ENCODE measurements around the gene LARP7.
A peak's percentile ranks its signal among the peaks of the same experiment; 100 is the strongest.
"Not testable (repeated sequence)": the region's sequence is repeated elsewhere in the genome, so short reads cannot be mapped to it uniquely, and the experiment has no call there.

The LARP7 gene

GRCh38 chr4:112680996-112681395 is 44.1 kb downstream of the LARP7 start:
- TF ChIP-seq, protein P1, sequence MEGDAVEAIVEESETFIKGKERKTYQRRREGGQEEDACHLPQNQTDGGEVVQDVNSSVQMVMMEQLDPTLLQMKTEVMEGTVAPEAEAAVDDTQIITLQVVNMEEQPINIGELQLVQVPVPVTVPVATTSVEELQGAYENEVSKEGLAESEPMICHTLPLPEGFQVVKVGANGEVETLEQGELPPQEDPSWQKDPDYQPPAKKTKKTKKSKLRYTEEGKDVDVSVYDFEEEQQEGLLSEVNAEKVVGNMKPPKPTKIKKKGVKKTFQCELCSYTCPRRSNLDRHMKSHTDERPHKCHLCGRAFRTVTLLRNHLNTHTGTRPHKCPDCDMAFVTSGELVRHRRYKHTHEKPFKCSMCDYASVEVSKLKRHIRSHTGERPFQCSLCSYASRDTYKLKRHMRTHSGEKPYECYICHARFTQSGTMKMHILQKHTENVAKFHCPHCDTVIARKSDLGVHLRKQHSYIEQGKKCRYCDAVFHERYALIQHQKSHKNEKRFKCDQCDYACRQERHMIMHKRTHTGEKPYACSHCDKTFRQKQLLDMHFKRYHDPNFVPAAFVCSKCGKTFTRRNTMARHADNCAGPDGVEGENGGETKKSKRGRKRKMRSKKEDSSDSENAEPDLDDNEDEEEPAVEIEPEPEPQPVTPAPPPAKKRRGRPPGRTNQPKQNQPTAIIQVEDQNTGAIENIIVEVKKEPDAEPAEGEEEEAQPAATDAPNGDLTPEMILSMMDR (IDR thresholded peaks at IDR 0.05; ENCODE audit: low read depth, low read length) = no peak
- no peak for DNase-seq (ENCODE audit: extremely low read depth, low read depth)

DNA sequence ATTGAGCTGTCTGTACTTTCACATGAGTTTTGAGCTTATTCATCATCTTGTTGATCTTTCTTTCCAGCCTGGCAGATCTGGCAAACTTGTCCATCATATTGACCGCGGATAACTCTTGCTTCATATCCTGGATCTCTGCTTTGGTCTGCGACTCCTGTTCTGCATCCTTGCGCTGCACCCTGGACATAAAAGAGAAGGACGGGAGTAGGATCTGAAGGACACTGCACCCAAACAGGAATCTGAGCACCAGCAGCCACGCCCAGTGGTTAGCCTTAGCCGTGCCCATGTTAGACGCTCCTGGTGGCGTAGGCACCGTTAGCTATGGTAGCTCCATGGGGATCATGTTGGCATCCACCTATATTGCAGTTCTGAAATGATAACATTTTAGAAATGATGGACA is 56.6 kb downstream of the LARP7 start:
- TF ChIP-seq, protein P1 (IDR thresholded peaks at IDR 0.05; ENCODE audit: low read depth, low read length) = no peak
- DNase-seq (ENCODE audit: extremely low read depth, low read depth) = no peak

DNA sequence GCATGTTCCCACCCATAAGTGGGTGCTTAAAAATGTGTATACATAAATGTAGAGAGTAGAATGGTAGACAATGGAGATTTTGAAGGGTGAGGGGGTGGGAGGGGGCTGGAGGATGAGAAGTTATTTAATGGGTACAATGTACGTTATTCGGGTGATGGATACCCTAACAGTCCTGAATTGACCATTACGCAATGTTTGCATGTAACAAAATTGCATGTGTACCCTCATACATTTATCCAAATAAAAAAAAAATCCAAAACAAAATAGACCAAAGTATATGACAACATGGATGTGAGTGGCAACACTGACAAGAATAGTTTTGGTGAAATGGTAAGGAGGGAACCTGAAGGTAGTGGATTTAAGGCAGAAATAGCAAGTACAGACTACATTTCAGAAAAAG is 63.7 kb downstream of the LARP7 start:
- no peak for DNase-seq (ENCODE audit: extremely low read depth, low read depth)
- TF ChIP-seq, protein P1 (IDR thresholded peaks at IDR 0.05; ENCODE audit: low read depth, low read length) = no peak

GRCh38 chr4:112702892-112703291 is 65.9 kb downstream of the LARP7 start:
- no peak for DNase-seq (ENCODE audit: extremely low read depth, low read depth)
- TF ChIP-seq, protein P1 (IDR thresholded peaks at IDR 0.05; ENCODE audit: low read depth, low read length) = no peak

DNA sequence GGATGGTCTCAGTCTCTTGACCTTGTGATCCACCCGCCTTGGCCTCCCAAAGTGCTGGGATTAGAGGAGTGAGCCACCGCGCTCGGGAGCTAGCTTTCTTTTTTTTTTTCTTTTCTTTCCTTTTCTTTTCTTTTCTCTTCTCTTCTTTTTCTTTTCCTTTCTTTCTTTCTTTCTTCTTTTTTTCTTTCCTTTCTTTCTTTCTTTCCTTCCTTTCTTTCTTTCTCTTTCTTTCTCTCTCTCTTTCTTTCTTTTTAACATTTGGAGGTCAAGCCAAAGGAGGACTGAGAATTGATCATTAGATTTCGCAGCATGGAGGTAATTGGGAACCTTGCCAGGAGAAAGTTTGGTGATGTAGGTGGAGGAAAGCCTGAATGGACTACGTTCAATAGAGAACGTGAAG is 67.4 kb downstream of the LARP7 start:
- no peak for DNase-seq (ENCODE audit: extremely low read depth, low read depth)
- TF ChIP-seq, protein P1 (IDR thresholded peaks at IDR 0.05; ENCODE audit: low read depth, low read length) = no peak

DNA sequence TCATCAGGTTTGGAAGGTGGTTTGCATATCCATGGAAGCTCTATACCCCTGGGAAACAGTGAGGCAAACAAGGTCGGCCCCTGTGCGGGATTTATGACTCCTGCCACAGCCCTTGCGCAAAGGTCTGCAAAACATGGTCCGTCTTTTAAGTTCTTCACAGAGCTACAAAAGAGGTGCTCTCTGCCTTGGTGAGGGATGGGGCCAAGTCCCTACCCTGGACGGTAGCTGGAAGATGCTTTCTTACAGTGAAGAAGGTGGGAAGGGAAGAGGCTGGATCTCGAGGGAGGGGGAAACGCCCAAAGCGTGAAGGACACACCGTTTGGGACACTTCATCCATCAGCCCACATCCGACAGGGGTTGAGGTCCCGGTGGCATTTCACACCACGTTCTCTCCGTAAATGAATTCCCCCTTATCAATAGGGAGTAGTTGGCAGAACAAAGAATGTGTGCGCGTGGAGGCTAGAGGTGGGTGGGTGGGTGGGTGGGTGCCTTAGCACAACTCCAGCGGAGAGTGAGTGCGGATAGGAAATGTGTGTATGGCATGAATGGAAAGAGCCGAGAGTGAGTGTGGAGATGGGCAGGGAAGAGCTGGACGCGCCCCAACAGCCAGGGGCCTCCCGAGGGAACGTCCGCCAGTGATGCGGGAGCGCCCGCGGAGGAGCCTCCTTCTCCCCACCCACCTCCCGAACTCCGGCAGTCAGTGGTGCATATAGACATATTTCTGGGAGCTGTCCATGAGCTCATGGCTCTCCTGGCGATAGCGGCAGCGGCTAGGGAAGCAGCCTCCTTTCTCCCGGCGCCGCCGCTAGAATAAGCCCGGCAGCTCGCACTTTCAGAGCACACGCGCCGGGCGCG is 68.3 kb downstream of the LARP7 start:
- peak; percentile 5 for DNase-seq (ENCODE audit: extremely low read depth, low read depth)
- TF ChIP-seq, protein P1 (IDR thresholded peaks at IDR 0.05; ENCODE audit: low read depth, low read length) = no peak

- not testable (repeated sequence) for DNase-seq (ENCODE audit: extremely low read depth, low read depth)
Measured at GRCh38 chr4:112705891-112706839, 69.2 kb downstream of the LARP7 start.
